ENCODE results near the gene ASXL3.

Gene ASXL3

GRCh38 chr18:33735428-33735827 is 157.4 kb downstream of the ASXL3 start:
- TF ChIP-seq CTCF (IDR thresholded peaks at IDR 0.05) = no peak
- H3K4me3 ChIP-seq (ENCODE audit: low read depth in 1 of 2, low read length in 1 of 2) = no peak overlapping the region
- no peaks in the 10 kb centered on the region for H3K36me3 ChIP-seq
- no peak overlapping the region for H3K27ac ChIP-seq
- no peaks in the 10 kb centered on the region for H3K4me1 ChIP-seq (ENCODE audit: control insufficient read depth in 1 of 2, insufficient read depth in 1 of 2, low read depth in 1 of 2, low read length in 1 of 2)
- H3K27me3 ChIP-seq = no peaks in the 10 kb centered on the region
- H3K9me3 ChIP-seq = no peaks in the 10 kb centered on the region

GRCh38 chr18:33741760-33742159 is 163.7 kb downstream of the ASXL3 start:
- Histone ChIP-seq H3K4me3 (ENCODE audit: low read depth in 1 of 2, low read length in 1 of 2) (no peak overlapping the region), H3K4me1 (ENCODE audit: control insufficient read depth in 1 of 2, insufficient read depth in 1 of 2, low read depth in 1 of 2, low read length in 1 of 2) (no peaks in the 10 kb centered on the region), H3K9me3 (no peaks in the 10 kb centered on the region), H3K27ac (no peak overlapping the region), H3K36me3 (no peaks in the 10 kb centered on the region), H3K27me3 (no peaks in the 10 kb centered on the region)
- no peak for TF ChIP-seq CTCF (IDR thresholded peaks at IDR 0.05)

GRCh38 chr18:33744032-33744697 is 166.1 kb downstream of the ASXL3 start:
- Histone ChIP-seq H3K4me1 (ENCODE audit: control insufficient read depth in 1 of 2, insufficient read depth in 1 of 2, low read depth in 1 of 2, low read length in 1 of 2) (no peaks in the 10 kb centered on the region), H3K36me3 (no peaks in the 10 kb centered on the region), H3K9me3 (no peaks in the 10 kb centered on the region), H3K27ac (no peak overlapping the region), H3K4me3 (ENCODE audit: low read depth in 1 of 2, low read length in 1 of 2) (no peak overlapping the region), H3K27me3 (no peaks in the 10 kb centered on the region)
- no peak for TF ChIP-seq CTCF (IDR thresholded peaks at IDR 0.05)

GRCh38 chr18:33745151-33745795 is 167.3 kb downstream of the ASXL3 start:
- H3K27me3 ChIP-seq = no peaks in the 10 kb centered on the region
- H3K4me1 ChIP-seq (ENCODE audit: control insufficient read depth in 1 of 2, insufficient read depth in 1 of 2, low read depth in 1 of 2, low read length in 1 of 2) = no peaks in the 10 kb centered on the region
- H3K9me3 ChIP-seq = no peaks in the 10 kb centered on the region
- no peak overlapping the region for H3K4me3 ChIP-seq (ENCODE audit: low read depth in 1 of 2, low read length in 1 of 2)
- no peak overlapping the region for H3K27ac ChIP-seq
- H3K36me3 ChIP-seq = no peaks in the 10 kb centered on the region
- TF ChIP-seq CTCF (IDR thresholded peaks at IDR 0.05) = no peak

- no peak for TF ChIP-seq CTCF (IDR thresholded peaks at IDR 0.05)
Measured at GRCh38 chr18:33745871-33746545, 168.0 kb downstream of the ASXL3 start.

More at GRCh38 chr18:33745871-33746545, 168.0 kb downstream of the ASXL3 start:
- Histone ChIP-seq H3K36me3 (no peaks in the 10 kb centered on the region), H3K4me3 (ENCODE audit: low read depth in 1 of 2, low read length in 1 of 2) (no peak overlapping the region), H3K27ac (no peak overlapping the region), H3K27me3 (no peaks in the 10 kb centered on the region), H3K4me1 (ENCODE audit: control insufficient read depth in 1 of 2, insufficient read depth in 1 of 2, low read depth in 1 of 2, low read length in 1 of 2) (no peaks in the 10 kb centered on the region), H3K9me3 (no peaks in the 10 kb centered on the region)

Data from neutrophil (primary cell).